Measurements from ENCODE around the gene HDX. TPM values are rescaled to one million over a fixed set of nuclear protein-coding genes. Genes with fewer than 3 reads are reported as not detected.

Gene HDX
- total and polyA plus RNA-seq, 2 experiments from 2014 or later, result 15.3 to 16.3 TPM

DNA sequence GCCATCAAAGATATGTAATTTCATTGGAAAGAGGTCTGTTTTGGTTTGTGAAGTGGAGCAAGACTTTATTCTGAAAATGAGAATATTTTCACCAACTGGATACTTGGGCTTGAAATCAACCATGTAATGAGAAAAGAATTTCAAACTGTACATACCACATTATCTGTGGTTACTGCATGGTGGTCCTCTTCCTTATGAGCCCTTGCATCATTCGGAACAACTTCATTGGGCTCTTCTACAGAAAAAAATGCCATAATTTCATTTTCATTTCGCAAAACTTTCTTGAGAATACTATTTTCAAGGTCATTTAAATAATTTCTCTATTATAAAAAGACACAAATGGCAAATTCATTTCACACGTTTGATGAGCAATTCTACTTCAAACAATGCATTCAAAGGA, 165.6 kb downstream of the HDX start:
- DNase-seq (ENCODE audit: low spot score) (no peak), ATAC-seq (no peak)
- Mint-ChIP-seq H3K4me1 (peaks cover 28% of the 10 kb centered on the region), H3K27me3 (ENCODE audit: insufficient read depth, low read depth, poor library complexity) (no peaks in the 10 kb centered on the region), H3K4me3 (no peak overlapping the region), H3K36me3 (ENCODE audit: low read depth) (no peaks in the 10 kb centered on the region), H3K9me3 (no peaks in the 10 kb centered on the region), H3K27ac (no peak overlapping the region)
- H3K27me3 ChIP-seq (ENCODE audit: insufficient read depth), result no peaks in the 10 kb centered on the region
- no peak overlapping the region for H2AFZ ChIP-seq
- H3K4me2 ChIP-seq, result no peak overlapping the region
- no peaks in the 10 kb centered on the region for H4K20me1 ChIP-seq (replicated peaks; ENCODE audit: insufficient read depth)
- H3K4me1 ChIP-seq (ENCODE audit: insufficient read depth), result peaks cover 17% of the 10 kb centered on the region
- no peak for TF ChIP-seq JUNB (IDR thresholded peaks at IDR 0.05; ENCODE audit: unreplicated experiment)
- no peak for TF ChIP-seq NANOG (IDR thresholded peaks at IDR 0.05; ENCODE audit: borderline replicate concordance)
- no peak for TF ChIP-seq ZNF331 (CRISPR knock-in tag; IDR thresholded peaks at IDR 0.05; ENCODE audit: low read depth)
- TF ChIP-seq, protein P1, sequence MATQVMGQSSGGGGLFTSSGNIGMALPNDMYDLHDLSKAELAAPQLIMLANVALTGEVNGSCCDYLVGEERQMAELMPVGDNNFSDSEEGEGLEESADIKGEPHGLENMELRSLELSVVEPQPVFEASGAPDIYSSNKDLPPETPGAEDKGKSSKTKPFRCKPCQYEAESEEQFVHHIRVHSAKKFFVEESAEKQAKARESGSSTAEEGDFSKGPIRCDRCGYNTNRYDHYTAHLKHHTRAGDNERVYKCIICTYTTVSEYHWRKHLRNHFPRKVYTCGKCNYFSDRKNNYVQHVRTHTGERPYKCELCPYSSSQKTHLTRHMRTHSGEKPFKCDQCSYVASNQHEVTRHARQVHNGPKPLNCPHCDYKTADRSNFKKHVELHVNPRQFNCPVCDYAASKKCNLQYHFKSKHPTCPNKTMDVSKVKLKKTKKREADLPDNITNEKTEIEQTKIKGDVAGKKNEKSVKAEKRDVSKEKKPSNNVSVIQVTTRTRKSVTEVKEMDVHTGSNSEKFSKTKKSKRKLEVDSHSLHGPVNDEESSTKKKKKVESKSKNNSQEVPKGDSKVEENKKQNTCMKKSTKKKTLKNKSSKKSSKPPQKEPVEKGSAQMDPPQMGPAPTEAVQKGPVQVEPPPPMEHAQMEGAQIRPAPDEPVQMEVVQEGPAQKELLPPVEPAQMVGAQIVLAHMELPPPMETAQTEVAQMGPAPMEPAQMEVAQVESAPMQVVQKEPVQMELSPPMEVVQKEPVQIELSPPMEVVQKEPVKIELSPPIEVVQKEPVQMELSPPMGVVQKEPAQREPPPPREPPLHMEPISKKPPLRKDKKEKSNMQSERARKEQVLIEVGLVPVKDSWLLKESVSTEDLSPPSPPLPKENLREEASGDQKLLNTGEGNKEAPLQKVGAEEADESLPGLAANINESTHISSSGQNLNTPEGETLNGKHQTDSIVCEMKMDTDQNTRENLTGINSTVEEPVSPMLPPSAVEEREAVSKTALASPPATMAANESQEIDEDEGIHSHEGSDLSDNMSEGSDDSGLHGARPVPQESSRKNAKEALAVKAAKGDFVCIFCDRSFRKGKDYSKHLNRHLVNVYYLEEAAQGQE (IDR thresholded peaks at IDR 0.05; ENCODE audit: unreplicated experiment), result no peak
- no peak for TF ChIP-seq EZH2phosphoT487 (IDR thresholded peaks at IDR 0.05; ENCODE audit: unreplicated experiment)
- no peak for TF ChIP-seq POLR2AphosphoS5 (IDR thresholded peaks at IDR 0.05; ENCODE audit: low read depth)
- no peak for TF ChIP-seq EZH2 (IDR thresholded peaks at IDR 0.05; ENCODE audit: low read depth, unreplicated experiment)
- no peak for TF ChIP-seq CREB1 (CRISPR knock-in tag; IDR thresholded peaks at IDR 0.05; ENCODE audit: low read depth)
- TF ChIP-seq ZNF114 (CRISPR knock-in tag; IDR thresholded peaks at IDR 0.05), result no peak
- H3K36me3 ChIP-seq (ENCODE audit: insufficient read depth), result no peaks in the 10 kb centered on the region
- H3K79me2 ChIP-seq (replicated peaks; ENCODE audit: insufficient read depth), result no peaks in the 10 kb centered on the region
- H3K4me3 ChIP-seq, result no peak overlapping the region
- H3K27ac ChIP-seq (ENCODE audit: low read depth), result no peak overlapping the region
- no peaks in the 10 kb centered on the region for H3F3A ChIP-seq (replicated peaks; ENCODE audit: low read depth)
- H3K9me2 ChIP-seq (ENCODE audit: insufficient read depth), result no peaks in the 10 kb centered on the region

DNA sequence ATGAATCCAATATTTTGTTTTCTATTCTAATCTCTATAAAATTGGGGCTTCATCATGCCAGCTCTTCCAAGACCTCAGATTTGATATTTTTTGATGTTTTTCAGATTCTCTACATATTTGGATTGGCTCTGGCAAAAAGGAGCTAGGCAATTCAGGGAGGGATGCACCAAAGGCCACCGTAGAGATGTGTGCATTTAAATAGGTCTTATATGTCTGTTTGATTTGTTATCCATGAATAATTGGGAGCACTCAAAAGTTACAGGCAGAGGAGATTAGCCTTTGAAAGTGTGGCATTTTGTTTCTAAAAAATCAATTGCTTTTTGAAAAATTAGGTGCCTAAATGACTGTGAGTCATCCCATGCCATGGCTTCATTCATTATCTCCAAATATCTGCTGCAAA, 167.1 kb downstream of the HDX start:
- H3K36me3 ChIP-seq (ENCODE audit: insufficient read depth), result no peaks in the 10 kb centered on the region
- H3K27ac ChIP-seq (ENCODE audit: low read depth), result no peak overlapping the region
- peaks cover 17% of the 10 kb centered on the region for H3K4me1 ChIP-seq (ENCODE audit: insufficient read depth)
- no peak overlapping the region for H3K4me2 ChIP-seq
- no peak overlapping the region for H2AFZ ChIP-seq
- H3K4me1 Mint-ChIP-seq, result peaks cover 19% of the 10 kb centered on the region
- no peaks in the 10 kb centered on the region for H3K27me3 Mint-ChIP-seq (ENCODE audit: insufficient read depth, low read depth, poor library complexity)
- H3K27ac Mint-ChIP-seq, result 0 out of 2 replicates have a peak overlapping the region, but pooled peaks have one; percentile 56
- H3K9me2 ChIP-seq (ENCODE audit: insufficient read depth), result no peaks in the 10 kb centered on the region
- H3K27me3 ChIP-seq (ENCODE audit: insufficient read depth), result no peaks in the 10 kb centered on the region
- H4K20me1 ChIP-seq (replicated peaks; ENCODE audit: insufficient read depth), result no peaks in the 10 kb centered on the region
- H3K79me2 ChIP-seq (replicated peaks; ENCODE audit: insufficient read depth), result no peaks in the 10 kb centered on the region
- H3F3A ChIP-seq (replicated peaks; ENCODE audit: low read depth), result no peaks in the 10 kb centered on the region
- DNase-seq (ENCODE audit: low spot score), result no peak
- no peak for ATAC-seq
- H3K4me3 ChIP-seq, result no peak overlapping the region
- H3K4me3 Mint-ChIP-seq, result no peak overlapping the region
- no peaks in the 10 kb centered on the region for H3K9me3 Mint-ChIP-seq
- no peaks in the 10 kb centered on the region for H3K36me3 Mint-ChIP-seq (ENCODE audit: low read depth)
- TF ChIP-seq CREB1 (CRISPR knock-in tag; IDR thresholded peaks at IDR 0.05; ENCODE audit: low read depth), result no peak
- TF ChIP-seq EZH2 (IDR thresholded peaks at IDR 0.05; ENCODE audit: low read depth, unreplicated experiment), result no peak
- TF ChIP-seq, protein P2, sequence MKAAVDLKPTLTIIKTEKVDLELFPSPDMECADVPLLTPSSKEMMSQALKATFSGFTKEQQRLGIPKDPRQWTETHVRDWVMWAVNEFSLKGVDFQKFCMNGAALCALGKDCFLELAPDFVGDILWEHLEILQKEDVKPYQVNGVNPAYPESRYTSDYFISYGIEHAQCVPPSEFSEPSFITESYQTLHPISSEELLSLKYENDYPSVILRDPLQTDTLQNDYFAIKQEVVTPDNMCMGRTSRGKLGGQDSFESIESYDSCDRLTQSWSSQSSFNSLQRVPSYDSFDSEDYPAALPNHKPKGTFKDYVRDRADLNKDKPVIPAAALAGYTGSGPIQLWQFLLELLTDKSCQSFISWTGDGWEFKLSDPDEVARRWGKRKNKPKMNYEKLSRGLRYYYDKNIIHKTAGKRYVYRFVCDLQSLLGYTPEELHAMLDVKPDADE (IDR thresholded peaks at IDR 0.05), result no peak
- TF ChIP-seq, protein P3, sequence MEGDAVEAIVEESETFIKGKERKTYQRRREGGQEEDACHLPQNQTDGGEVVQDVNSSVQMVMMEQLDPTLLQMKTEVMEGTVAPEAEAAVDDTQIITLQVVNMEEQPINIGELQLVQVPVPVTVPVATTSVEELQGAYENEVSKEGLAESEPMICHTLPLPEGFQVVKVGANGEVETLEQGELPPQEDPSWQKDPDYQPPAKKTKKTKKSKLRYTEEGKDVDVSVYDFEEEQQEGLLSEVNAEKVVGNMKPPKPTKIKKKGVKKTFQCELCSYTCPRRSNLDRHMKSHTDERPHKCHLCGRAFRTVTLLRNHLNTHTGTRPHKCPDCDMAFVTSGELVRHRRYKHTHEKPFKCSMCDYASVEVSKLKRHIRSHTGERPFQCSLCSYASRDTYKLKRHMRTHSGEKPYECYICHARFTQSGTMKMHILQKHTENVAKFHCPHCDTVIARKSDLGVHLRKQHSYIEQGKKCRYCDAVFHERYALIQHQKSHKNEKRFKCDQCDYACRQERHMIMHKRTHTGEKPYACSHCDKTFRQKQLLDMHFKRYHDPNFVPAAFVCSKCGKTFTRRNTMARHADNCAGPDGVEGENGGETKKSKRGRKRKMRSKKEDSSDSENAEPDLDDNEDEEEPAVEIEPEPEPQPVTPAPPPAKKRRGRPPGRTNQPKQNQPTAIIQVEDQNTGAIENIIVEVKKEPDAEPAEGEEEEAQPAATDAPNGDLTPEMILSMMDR (conservative IDR thresholded peaks at IDR 0.05; ENCODE audit: low read depth in 2 of 2), result no peak
- TF ChIP-seq ZNF114 (CRISPR knock-in tag; IDR thresholded peaks at IDR 0.05), result no peak
- no peak for TF ChIP-seq POLR2AphosphoS5 (IDR thresholded peaks at IDR 0.05; ENCODE audit: low read depth)
- TF ChIP-seq STAT1 (IDR thresholded peaks at IDR 0.05; ENCODE audit: unreplicated experiment), result no peak
